Retina (tissue), 1 donor: ENCODE measurements around the gene TAC1.
"Not testable (repeated sequence)": the region's sequence is repeated elsewhere in the genome, so short reads cannot be mapped to it uniquely, and the experiment has no call there.

ENCODE experiments used
- DNase-seq: peaks from one replicate; pipeline ENCODE4 v3.0.0-alpha.2; 2016

The TAC1 gene

GRCh38 chr7:97731736-97732564, at the start of gene TAC1:
Gene TAC1 (plus strand): TSS chr7:97732086. CDS start chr7:97732613, 527 bp downstream.
- DNase-seq, result peak; percentile 79

DNA sequence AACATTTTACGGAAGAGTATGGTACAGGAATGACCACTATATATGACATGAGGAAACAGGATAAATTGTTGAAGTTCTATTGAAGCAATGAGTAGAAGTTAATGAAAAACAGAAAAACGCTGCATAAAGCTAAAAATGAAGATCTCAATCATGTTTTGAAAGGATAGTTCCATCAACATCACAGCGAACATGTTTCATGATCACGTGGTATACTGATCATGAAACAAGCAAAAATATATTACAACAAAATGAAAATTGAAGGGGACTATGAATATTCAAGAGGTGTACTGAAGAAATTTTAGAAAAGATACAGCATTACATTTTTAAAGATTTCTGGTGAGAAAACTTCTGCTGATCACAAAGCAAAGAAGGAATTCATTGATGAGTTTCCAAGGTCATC, 45.9 kb upstream of the TAC1 start:
- DNase-seq, result no peak

DNA sequence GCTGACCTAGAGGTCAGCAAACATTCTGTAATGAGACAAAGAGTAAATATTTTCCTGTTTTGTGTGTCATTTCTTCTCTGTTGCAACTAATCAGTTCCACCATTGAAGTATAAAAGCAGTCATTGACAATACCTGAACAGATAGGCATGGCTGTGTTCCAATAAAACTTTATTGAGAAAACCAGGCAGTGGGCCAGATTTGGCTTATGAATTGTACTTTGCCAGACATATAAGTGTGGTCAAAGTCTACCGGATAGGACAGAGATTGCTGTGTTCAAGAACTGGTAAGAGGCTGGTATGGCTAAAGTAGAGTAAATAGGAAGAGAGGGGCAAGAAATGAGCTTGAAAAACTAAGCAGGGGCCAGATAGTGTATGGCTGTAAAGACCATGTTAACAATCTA, 38.3 kb upstream of the TAC1 start:
- no peak for DNase-seq

DNA sequence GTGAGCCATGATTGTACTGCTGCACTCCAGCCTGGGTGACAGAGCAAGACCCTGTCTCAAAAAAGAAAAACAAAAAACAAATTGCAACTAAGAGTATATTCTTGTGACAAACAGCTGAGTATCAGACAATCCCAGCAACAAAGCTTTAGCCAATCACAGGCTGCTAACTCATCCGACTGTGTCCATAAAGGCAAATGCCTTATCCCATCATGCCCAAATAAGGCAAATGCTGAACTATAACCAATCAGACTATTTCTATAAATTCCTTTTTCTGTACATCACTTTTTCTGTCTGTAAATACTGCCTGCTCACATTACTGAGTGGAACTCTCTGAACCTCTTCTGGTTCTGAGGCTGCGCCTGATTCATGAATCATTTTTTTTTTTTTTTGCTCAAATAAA, 37.5 kb upstream of the TAC1 start:
- no peak for DNase-seq

GRCh38 chr7:97697396-97697795, 34.5 kb upstream of the TAC1 start:
- no peak for DNase-seq

DNA sequence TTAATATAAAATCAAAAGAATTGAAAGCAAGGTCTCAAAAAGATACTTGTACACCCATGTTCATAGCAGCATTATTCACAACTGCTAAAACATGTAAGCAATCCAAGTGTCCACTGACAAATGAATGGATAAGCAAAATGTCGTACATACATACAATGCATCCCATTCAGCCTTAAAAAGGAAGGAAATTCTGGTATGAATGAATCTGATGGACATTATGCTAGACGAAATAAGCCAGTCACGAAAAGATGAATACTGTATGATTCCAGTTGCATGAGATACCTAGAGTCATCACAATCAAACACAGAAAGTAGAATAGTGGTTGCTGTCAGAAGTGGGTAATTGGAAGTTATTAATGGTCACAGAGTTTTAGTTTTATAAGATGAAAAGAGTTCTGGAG, 9.5 kb upstream of the TAC1 start:
- DNase-seq, result no peak

DNA sequence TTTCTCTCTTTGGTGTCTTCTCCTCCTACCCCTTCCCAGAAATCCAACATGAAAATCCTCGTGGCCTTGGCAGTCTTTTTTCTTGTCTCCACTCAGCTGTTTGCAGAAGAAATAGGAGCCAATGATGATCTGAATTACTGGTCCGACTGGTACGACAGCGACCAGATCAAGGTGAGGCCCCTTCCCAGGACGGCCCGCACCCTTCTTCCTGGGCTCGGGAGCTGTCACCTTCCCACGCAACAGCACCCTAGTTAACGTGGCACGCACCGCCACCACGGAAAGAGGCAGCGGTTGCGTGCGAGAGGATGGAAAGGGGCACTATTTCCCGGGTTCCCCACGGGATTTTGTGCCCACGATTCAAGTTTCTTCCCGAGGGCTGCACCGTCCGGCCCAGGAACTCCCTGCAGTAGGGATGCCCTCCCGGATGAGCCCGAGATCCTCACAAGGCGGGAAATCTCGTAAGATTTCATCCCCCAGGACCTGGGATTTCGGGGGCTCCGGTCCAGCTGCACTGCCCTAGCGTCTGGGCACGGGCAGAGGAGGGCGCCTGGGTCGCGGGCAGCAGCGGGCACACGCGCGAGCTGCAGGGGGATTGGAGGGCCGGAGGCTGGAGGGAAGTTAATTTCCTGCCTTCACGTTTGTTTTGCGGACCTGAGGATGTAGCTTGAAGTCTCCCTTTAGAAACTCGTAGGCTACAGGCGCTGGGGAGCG, 834 bp downstream of the TAC1 start:
- DNase-seq, result peak; percentile 81

DNA sequence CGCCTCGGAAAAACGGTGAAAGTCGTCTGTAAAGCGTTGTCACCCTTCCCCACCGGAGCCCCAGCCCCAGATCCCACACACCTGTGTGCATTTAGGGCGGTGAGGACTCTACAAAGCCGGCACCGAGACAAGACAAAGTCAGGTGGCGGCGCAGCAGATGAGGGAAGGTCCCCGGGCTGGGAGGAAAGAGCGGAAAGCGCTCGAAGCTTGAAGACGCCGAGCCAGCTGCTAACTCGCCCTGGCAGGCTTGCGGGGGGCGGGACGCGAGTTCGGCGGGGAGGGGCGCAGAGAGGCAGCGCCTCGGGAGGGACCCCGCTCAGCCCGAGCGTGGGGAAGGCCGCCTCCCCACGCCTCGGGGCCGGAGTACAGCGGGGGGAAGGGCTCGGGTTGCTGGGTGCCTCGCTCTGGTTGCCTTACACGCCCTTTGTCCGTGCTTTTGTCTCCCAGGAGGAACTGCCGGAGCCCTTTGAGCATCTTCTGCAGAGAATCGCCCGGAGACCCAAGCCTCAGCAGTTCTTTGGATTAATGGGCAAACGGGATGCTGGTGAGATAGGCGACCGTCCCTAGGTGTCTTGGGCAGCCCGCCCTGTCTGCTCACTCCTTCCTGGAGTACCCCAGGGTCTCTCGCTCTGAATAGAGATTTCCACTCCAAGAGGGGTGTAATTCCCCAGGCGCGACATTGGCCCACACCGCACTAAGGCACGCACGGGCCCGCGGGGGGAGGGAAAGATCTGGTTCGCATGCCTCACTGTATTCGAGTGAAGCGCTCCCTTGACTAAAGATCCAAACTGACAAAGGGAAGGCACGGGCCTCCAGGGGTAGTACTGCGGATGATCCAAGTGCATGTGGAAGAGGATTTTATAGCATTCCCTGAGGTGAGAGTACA, 1.6 kb downstream of the TAC1 start:
- DNase-seq, result peak; percentile 85

GRCh38 chr7:97734255-97734654, 2.4 kb downstream of the TAC1 start:
- DNase-seq, result no peak

DNA sequence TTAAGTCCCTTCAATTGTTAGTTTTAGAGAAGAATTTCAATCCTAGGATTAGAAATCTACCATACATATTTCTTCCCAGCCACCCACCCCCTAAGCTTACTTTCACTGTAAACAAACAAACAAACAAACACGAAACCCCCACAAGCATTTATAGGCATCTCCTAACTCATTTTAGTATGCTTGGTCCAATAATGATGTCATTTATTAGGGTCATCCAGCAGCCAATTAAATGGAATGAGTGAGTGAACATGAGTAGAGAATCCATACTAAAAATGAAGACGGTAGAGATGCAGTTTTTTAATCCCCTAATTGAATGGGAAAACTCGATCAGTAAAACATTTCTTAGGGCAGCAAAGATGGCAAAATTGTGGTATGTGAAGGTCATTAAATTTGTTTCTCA, 3.2 kb downstream of the TAC1 start:
- no peak for DNase-seq

- no peak for DNase-seq
These were observed 16.6 kb downstream of the TAC1 start for GRCh38 chr7:97748482-97748881.

GRCh38 chr7:97751566-97751965, 19.7 kb downstream of the TAC1 start:
- DNase-seq, result no peak

GRCh38 chr7:97752215-97752614, 20.3 kb downstream of the TAC1 start:
- no peak for DNase-seq

- DNase-seq, result no peak
These were observed 25.9 kb downstream of the TAC1 start for GRCh38 chr7:97757824-97758223.

DNA sequence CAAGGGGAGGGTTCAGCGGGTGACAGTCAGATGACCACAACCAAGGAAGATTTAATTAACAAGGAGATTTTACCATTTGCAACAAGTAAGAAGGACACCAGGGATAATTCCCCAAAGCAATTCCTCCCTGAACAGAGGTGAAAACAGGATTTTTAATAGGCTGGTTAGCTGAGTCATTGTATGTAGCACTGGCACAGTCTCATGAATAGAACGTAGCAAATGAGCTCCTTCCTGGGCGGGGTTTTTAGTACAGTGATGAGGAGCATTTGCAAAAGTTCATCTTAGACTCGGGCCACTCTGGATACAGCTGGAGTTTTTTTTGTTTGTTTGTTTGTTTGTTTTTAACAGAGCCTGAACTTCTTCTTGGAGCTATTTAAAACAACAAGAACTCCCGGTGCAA, 39.0 kb downstream of the TAC1 start:
- no peak for DNase-seq

DNA sequence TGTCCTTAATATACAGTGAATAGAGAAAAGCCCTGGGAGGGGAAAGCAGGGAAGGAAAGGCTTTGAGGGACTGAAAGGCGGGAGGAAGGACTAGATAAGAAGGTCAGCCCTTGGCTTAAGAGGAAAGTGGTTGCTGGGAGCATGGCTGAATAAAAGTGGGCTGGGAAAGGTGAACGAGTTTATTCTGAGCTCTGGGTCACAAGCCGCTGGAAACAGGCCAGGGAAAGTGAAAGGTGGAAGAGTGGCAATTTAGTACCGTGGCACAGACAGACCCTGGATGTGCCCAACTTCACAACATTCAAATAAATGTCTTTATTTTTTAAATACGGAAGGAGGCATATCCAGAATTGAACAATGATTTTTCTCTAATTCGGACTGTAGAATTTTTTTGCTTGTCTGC, 39.7 kb downstream of the TAC1 start:
- DNase-seq, result no peak

DNA sequence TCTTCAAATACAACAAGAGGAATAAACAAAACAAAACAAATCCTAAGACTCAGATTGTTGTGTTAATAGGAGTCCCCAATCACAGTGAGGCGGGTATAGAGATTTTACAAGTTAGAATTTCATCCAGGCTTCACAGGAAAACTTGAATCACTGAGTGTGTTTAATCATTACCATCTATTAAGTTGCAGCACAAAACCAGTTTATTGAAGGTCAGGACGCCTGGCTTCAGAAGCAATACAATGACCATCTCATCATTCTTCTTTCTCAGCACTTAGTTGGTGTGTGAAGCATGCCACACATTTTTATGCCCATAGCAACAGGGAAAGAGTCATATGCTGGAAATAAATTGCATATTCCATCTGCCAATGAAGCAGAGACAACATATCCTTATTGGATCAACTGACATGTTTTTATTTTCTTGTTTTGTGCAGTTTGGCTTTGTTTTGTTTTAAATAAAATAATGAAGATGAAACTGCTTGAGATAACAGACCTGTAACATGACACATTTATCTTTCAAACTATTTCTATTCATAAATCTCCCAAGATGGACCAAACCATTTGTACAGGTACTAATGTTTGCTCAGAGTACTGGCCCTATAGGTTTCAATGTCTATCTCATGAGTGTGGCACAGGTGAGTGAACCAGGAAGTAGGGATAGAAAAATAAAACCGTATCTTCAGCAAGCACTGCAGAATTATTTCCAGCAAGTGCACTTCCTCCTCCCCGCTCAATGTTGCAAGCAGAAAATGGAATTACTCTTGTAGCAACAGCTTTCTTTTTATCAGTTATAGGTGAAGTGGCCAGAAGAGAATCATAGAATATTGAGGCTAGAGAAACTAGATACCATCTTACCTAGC, 40.4 kb downstream of the TAC1 start:
- DNase-seq, result no peak

- not testable (repeated sequence) for DNase-seq
These were observed 54.5 kb downstream of the TAC1 start for GRCh38 chr7:97786398-97786797.
